Mesothelial cell of epicardium (in vitro differentiated cells): ENCODE measurements around the gene STN1. TPM values are rescaled to one million over a fixed set of nuclear protein-coding genes. Genes with fewer than 3 reads are reported as not detected.

Experiments used
- DNase-seq, 2 experiments: peaks; one replicate each; pipeline ENCODE4 v3.0.0; 2021; ENCODE audit warnings: low spot score in 2 of 2; ENCODE audit not compliant: unreplicated experiment in 2 of 2
- H3K27ac Mint-ChIP-seq: 2 replicates; pipeline ENCODE4 v1.8.0; 2021; ENCODE audit warnings: mixed read lengths
- H3K27me3 Mint-ChIP-seq: 2 replicates; pipeline ENCODE4 v1.8.0; 2021; ENCODE audit warnings: low read depth, mixed read lengths
- H3K36me3 Mint-ChIP-seq: 2 replicates; pipeline ENCODE4 v1.8.0; 2021; ENCODE audit warnings: mixed read lengths
- H3K4me1 Mint-ChIP-seq: 2 replicates; pipeline ENCODE4 v1.8.0; 2021; ENCODE audit warnings: mixed read lengths
- H3K4me3 Mint-ChIP-seq: 2 replicates; pipeline ENCODE4 v1.8.0; 2021; ENCODE audit warnings: mild to moderate bottlenecking, moderate library complexity, mixed read lengths
- H3K9me3 Mint-ChIP-seq: 2 replicates; pipeline ENCODE4 v1.8.0; 2021; ENCODE audit warnings: mixed read lengths
- total RNA-seq: library from RNA; stranded (reverse); gene quantifications from 3 replicates; pipeline ENCODE4 v1.2.1, GENCODE V29; 2021
- TF ChIP-seq, protein P1 (sequence below): fragments of 200-600 bp; sonication (generic); IDR thresholded peaks from one replicate; pipeline ENCODE4 v1.5.0; 2021; ENCODE audit warnings: antibody characterized with exemption; ENCODE audit not compliant: unreplicated experiment

The STN1 gene
- total RNA-seq, 1 donor from 2014 or later, result 14.2 TPM

DNA sequence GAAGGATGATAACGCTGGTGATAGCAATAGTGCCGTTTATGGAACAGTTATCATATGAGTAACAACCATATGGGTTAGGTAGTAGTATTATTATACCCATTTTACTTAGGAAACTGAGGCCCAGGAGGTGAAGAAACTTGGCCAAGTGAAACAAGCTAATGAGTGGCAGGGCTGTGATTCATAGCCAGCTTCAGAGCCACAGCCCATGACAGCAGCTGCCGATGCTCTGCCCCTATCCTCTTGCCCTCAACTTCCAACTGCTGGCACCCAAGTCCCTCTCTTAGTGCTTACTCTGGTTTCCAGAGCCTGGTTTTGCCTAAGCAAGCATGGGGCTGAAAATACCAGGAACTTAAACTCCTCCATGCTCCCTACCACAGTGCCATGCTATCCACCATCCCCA is 74.9 kb downstream of the STN1 start:
- Mint-ChIP-seq H3K9me3 (no peaks in the 10 kb centered on the region), H3K4me3 (no peak overlapping the region), H3K36me3 (no peaks in the 10 kb centered on the region), H3K4me1 (peaks cover 19% of the 10 kb centered on the region), H3K27me3 (no peaks in the 10 kb centered on the region), H3K27ac (no peak overlapping the region)
- TF ChIP-seq, protein P1, sequence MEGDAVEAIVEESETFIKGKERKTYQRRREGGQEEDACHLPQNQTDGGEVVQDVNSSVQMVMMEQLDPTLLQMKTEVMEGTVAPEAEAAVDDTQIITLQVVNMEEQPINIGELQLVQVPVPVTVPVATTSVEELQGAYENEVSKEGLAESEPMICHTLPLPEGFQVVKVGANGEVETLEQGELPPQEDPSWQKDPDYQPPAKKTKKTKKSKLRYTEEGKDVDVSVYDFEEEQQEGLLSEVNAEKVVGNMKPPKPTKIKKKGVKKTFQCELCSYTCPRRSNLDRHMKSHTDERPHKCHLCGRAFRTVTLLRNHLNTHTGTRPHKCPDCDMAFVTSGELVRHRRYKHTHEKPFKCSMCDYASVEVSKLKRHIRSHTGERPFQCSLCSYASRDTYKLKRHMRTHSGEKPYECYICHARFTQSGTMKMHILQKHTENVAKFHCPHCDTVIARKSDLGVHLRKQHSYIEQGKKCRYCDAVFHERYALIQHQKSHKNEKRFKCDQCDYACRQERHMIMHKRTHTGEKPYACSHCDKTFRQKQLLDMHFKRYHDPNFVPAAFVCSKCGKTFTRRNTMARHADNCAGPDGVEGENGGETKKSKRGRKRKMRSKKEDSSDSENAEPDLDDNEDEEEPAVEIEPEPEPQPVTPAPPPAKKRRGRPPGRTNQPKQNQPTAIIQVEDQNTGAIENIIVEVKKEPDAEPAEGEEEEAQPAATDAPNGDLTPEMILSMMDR, result no peak
- no peak for DNase-seq

DNA sequence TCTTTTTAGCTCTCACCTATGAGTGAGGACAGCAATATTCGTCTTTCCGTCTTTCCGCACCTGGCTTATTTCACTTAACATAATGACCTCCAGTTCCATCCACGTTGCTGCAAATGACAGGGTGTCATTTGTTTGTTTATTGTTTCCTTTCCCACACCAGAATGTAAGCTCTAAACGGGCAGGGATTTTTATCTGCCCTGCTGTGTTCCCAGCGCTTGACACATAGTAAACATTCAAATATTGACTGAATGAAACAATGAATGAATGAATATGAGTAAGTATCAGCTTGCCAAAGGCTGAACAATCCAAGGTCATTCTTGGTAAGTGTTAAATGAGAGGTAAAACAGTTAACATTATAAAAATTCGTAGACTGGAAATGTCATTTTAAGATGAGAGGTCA is 75.4 kb downstream of the STN1 start:
- H3K27ac Mint-ChIP-seq, result no peak overlapping the region
- no peaks in the 10 kb centered on the region for H3K9me3 Mint-ChIP-seq
- H3K4me3 Mint-ChIP-seq, result no peak overlapping the region
- H3K36me3 Mint-ChIP-seq, result no peaks in the 10 kb centered on the region
- peaks cover 19% of the 10 kb centered on the region for H3K4me1 Mint-ChIP-seq
- DNase-seq, result no peak
- TF ChIP-seq, protein P1, result no peak
- H3K27me3 Mint-ChIP-seq, result no peaks in the 10 kb centered on the region

DNA sequence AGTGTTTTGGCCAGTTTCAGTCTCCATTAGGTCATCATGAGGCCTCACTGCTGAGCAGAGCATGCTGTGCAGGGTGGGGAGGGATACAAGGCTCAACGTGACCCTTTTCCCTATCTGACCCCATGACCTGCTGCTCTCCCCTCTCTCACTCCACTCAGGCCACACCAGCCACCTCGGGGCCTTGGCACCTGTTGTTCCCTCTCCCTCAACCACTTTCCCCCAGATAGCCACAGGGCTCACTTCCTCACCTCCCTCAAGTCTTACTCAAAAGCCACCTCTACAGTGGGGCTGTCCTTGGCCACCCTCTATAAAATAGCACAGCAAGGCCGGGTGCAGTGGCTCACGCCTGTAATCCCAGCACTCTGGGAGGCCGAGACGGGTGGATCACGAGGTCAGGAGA is 76.5 kb downstream of the STN1 start:
- Mint-ChIP-seq H3K27ac (no peak overlapping the region), H3K27me3 (no peaks in the 10 kb centered on the region), H3K36me3 (no peaks in the 10 kb centered on the region), H3K4me1 (peaks cover 29% of the 10 kb centered on the region), H3K9me3 (no peaks in the 10 kb centered on the region), H3K4me3 (no peak overlapping the region)
- TF ChIP-seq, protein P1, result no peak
- no peak for DNase-seq

DNA sequence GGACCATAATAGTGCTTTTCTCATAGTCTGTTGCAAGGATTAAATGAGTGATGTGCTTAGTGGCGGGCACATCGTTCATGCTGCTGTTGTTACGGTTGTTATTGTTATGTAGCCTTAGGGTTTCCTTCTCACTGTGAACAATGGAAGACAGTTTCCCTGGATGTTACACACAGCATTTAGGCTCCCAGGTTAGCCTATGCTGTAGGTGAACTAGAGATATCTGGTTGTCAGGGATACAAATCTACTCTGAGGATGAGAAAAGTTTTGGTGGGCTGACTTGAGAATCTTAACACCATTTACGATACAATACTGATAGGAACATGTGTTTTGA is 77.3 kb downstream of the STN1 start:
- Mint-ChIP-seq H3K4me1 (peaks cover 35% of the 10 kb centered on the region), H3K4me3 (no peak overlapping the region), H3K36me3 (no peaks in the 10 kb centered on the region), H3K27me3 (no peaks in the 10 kb centered on the region), H3K9me3 (no peaks in the 10 kb centered on the region), H3K27ac (no peak overlapping the region)
- DNase-seq, result no peak
- TF ChIP-seq, protein P1, result no peak

DNA sequence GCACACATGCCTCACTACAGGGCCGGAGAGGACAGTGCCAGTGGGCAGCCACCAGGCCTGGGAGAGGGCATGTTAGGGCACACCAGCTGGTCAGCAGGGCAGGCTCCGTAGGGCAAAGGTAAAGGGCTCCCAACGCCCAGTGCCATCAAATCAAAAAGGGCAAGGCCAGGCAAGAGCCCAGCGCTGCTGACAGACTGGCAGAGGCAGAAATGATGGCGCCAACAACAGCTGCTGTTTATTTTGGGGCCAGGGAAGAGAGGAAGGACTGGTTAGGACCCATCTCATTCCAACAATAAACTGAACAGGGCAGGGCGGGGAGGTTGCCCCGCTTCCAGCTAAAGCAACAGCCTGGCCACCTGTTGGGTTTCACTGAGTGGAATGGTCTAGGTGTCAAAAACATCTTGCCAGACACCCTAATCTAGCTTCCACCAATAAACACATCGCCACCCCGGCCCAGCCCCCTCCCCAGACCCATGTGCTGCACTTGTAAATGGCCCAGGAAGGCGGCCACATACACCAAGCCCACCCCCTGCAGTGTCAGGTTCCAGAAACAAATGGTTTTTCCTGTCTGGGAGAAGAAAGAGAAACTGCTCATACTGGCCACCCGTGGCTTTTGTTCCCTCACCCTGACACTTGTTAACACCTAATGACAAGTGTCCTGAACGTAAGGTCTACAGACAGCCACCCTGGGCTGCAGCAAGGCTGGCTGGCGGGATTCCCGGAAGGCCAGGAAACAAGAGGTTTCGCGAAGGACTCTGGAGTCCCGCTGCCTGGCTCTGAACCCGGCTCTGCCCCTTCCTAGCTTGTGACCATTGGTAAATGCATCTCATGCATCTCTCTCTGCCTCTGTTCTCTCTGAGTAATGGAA is 77.9 kb downstream of the STN1 start:
- TF ChIP-seq, protein P1, result no peak
- Mint-ChIP-seq H3K4me3 (no peak overlapping the region), H3K27me3 (no peaks in the 10 kb centered on the region), H3K9me3 (no peaks in the 10 kb centered on the region), H3K36me3 (no peaks in the 10 kb centered on the region), H3K27ac (no peak overlapping the region), H3K4me1 (peaks cover 41% of the 10 kb centered on the region)
- DNase-seq, result no peak
